ENCODE data around the gene C1S.

DNA sequence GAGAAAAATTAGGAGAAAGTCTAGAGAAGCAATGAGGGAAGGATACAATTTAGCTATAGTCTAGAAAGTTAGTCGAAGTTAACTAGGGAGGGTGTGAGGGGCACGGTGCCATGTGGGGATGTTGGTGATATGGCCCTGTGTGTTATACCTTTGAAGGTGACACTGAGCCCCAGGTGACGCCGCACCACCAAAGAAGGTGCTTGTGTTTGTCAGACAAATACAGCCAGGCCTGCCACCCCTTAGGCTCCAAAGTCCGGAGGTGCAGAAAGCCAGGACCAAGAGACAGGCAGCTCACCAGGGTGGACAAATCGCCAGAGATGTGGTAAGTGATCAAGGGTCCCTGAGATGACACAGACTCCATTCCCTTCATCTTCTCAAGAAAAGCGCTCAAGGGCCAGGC lies 1.1 kb downstream of the C1S start:
- TF ChIP-seq CTCF (IDR thresholded peaks at IDR 0.05) (no peak), POLR2A (IDR thresholded peaks at IDR 0.05) (no peak)
